ENCODE measurements around the gene AOPEP.

The AOPEP gene

DNA sequence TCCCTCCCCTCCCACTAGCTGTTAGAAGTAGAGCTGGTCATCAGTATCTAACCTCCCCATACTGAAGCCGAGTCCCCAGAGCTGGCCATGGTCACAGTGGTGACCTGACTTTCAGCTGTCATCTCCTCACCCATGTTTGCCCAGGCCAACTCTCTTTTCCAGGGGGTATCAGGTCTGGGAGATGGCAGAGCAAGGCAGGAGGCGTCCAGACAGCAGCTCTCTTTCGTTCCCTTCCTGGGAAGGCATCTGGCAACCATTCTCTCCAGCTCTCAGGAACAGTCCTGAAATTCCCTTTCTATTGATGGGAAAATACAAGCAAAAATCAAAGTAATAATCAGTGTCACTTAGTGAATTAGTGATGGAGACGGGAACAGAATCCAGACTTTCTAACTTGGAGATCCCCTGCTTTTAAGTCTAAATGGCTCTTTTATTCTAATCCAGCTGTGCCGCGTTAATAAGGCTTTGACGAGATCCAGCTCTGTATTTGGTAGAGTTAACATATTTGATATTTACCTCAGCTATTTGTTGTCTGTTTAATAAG is 21.3 kb upstream of the AOPEP start:
- no peak overlapping the region for H3K4me3 ChIP-seq (ENCODE audit: low read length)
- no peaks in the 10 kb centered on the region for H3K4me1 ChIP-seq (ENCODE audit: low read length)
- no peaks in the 10 kb centered on the region for H3K79me2 ChIP-seq (ENCODE audit: low read length)
- H3K27me3 ChIP-seq (ENCODE audit: low read depth, low read length), result peaks cover 17% of the 10 kb centered on the region
- no peaks in the 10 kb centered on the region for H3K9me3 ChIP-seq (ENCODE audit: insufficient read depth, low read length)
- no peaks in the 10 kb centered on the region for H3K36me3 ChIP-seq (replicated peaks; ENCODE audit: low read depth, low read length)
- H3K27ac ChIP-seq (ENCODE audit: low read length), result no peak overlapping the region
- H3K9ac ChIP-seq (ENCODE audit: low read length), result no peak overlapping the region
- no peak overlapping the region for H3K4me2 ChIP-seq (ENCODE audit: low read length)
- H2AFZ ChIP-seq (ENCODE audit: low read depth, low read length), result no peak overlapping the region
- H4K20me1 ChIP-seq (ENCODE audit: insufficient read depth, low read length), result no peaks in the 10 kb centered on the region
- TF ChIP-seq EZH2phosphoT487 (IDR thresholded peaks at IDR 0.05; ENCODE audit: low read depth), result no peak
- no peak for TF ChIP-seq CTCF (IDR thresholded peaks at IDR 0.05; ENCODE audit: low read depth, low read length)

- TF ChIP-seq CTCF (IDR thresholded peaks at IDR 0.05; ENCODE audit: low read depth, low read length) (no peak), EZH2phosphoT487 (IDR thresholded peaks at IDR 0.05; ENCODE audit: low read depth) (no peak)
- H3K27ac ChIP-seq (ENCODE audit: low read length), result no peak overlapping the region
- no peaks in the 10 kb centered on the region for H3K36me3 ChIP-seq (replicated peaks; ENCODE audit: low read depth, low read length)
- no peaks in the 10 kb centered on the region for H3K9me3 ChIP-seq (ENCODE audit: insufficient read depth, low read length)
- H3K4me3 ChIP-seq (ENCODE audit: low read length), result no peak overlapping the region
- no peaks in the 10 kb centered on the region for H3K4me1 ChIP-seq (ENCODE audit: low read length)
- H3K79me2 ChIP-seq (ENCODE audit: low read length), result no peaks in the 10 kb centered on the region
- no peak overlapping the region for H3K4me2 ChIP-seq (ENCODE audit: low read length)
- H4K20me1 ChIP-seq (ENCODE audit: insufficient read depth, low read length), result no peaks in the 10 kb centered on the region
- H2AFZ ChIP-seq (ENCODE audit: low read depth, low read length), result no peak overlapping the region
- H3K27me3 ChIP-seq (ENCODE audit: low read depth, low read length), result peaks cover 17% of the 10 kb centered on the region
- H3K9ac ChIP-seq (ENCODE audit: low read length), result no peak overlapping the region
These were observed 19.6 kb upstream of the AOPEP start for GRCh38 chr9:94706922-94707321.

DNA sequence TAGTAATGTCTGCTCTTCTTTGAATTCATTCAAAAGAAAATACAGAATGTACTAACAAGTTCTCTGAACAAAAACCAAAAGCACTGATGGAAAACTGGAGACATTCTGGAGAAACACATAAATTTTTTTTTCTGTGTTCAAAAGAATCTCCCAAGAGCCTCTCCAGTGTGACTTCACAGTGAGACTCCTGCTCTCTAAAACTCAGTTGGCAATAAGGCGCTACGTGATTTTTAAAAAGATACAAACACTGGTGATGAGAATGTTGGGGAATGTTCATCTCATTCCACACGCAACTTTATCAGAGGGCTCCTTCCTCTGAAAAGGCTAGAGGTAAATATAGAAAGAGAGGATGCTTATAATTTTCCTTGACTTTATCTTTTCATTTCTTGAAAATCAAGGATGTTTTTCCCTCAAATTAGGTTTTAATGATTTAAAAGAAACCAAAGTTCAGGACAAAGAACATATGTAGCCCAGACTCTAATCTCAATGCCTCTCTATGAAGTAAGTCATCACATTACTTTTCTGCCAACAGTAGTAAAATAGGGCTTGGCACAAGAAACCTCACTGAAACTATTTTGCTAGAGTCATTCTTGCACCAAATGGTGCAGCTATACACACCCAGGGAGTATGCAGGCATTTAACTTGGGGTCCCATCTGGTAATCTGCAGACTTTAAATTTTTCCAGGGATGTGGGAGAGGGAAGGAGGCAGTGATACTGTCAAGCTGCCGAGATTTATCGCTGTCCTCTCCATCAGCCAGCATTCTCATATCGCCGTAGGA is 12.9 kb upstream of the AOPEP start:
- TF ChIP-seq CTCF (IDR thresholded peaks at IDR 0.05; ENCODE audit: low read depth, low read length), result no peak
- no peak for TF ChIP-seq EZH2phosphoT487 (IDR thresholded peaks at IDR 0.05; ENCODE audit: low read depth)
- Histone ChIP-seq H2AFZ (ENCODE audit: low read depth, low read length) (no peak overlapping the region), H3K4me1 (ENCODE audit: low read length) (no peaks in the 10 kb centered on the region), H3K79me2 (ENCODE audit: low read length) (no peaks in the 10 kb centered on the region), H3K36me3 (replicated peaks; ENCODE audit: low read depth, low read length) (no peaks in the 10 kb centered on the region), H3K9me3 (ENCODE audit: insufficient read depth, low read length) (peaks cover 3% of the 10 kb centered on the region; the same call in 1 of the 2 replicates), H3K4me2 (ENCODE audit: low read length) (no peak overlapping the region), H4K20me1 (ENCODE audit: insufficient read depth, low read length) (no peaks in the 10 kb centered on the region), H3K27me3 (ENCODE audit: low read depth, low read length) (peaks cover 14% of the 10 kb centered on the region), H3K4me3 (ENCODE audit: low read length) (no peak overlapping the region), H3K9ac (ENCODE audit: low read length) (no peak overlapping the region), H3K27ac (ENCODE audit: low read length) (no peak overlapping the region)

DNA sequence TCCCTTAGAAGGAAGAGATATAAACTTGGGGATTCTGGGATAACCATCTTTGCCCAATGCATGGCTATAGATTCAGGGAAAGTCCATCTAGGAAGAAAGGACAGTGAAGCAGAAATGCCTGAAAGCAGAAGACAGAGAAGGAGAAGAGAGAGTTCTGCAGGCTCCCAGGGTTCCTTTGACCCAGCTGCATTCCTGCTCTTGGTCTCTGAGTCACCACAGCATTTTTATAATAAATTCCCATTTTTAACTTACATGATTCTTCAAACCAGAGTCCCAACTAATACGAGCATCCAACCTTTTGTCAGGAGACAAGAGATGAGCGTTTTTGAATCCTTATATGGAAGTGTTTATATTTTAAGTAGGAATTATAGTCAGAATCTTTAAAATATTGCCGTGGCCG is 12.0 kb upstream of the AOPEP start:
- no peak overlapping the region for H3K4me2 ChIP-seq (ENCODE audit: low read length)
- peaks cover 14% of the 10 kb centered on the region for H3K27me3 ChIP-seq (ENCODE audit: low read depth, low read length)
- H3K4me1 ChIP-seq (ENCODE audit: low read length), result no peaks in the 10 kb centered on the region
- H3K79me2 ChIP-seq (ENCODE audit: low read length), result no peaks in the 10 kb centered on the region
- no peaks in the 10 kb centered on the region for H3K36me3 ChIP-seq (replicated peaks; ENCODE audit: low read depth, low read length)
- no peak overlapping the region for H3K9ac ChIP-seq (ENCODE audit: low read length)
- no peak overlapping the region for H3K27ac ChIP-seq (ENCODE audit: low read length)
- TF ChIP-seq EZH2phosphoT487 (IDR thresholded peaks at IDR 0.05; ENCODE audit: low read depth), result no peak
- no peak for TF ChIP-seq CTCF (IDR thresholded peaks at IDR 0.05; ENCODE audit: low read depth, low read length)
- H3K4me3 ChIP-seq (ENCODE audit: low read length), result no peak overlapping the region
- no peak overlapping the region for H2AFZ ChIP-seq (ENCODE audit: low read depth, low read length)
- no peaks in the 10 kb centered on the region for H4K20me1 ChIP-seq (ENCODE audit: insufficient read depth, low read length)
- peaks cover 3% of the 10 kb centered on the region; the same call in 1 of the 2 replicates for H3K9me3 ChIP-seq (ENCODE audit: insufficient read depth, low read length)

Measured in OCI-LY3 (cell line).